Astrocyte of the spinal cord (primary cell): ENCODE data around the gene SMIM27.

Experiments used
- DNase-seq: peaks from one replicate; pipeline ENCODE4 v3.0.0; 2011; ENCODE audit warnings: low read depth, low spot score
- H3K4me3 ChIP-seq: 2 replicates; pipeline ENCODE4 v1.5.1; 2011; ENCODE audit warnings: low read depth, mild to moderate bottlenecking, low read length, moderate library complexity
- in situ Hi-C: cut with HindIII; loops from 2 replicates; pipeline ENCODE4 v1.10.0; 2017; ENCODE audit warnings: low sequenced_read_pairs
- TF ChIP-seq, protein P1 (sequence below): IDR thresholded peaks from 2 replicates; pipeline ENCODE4 v1.5.1; 2012; ENCODE audit warnings: low read depth, mild to moderate bottlenecking, low read length, inconsistent platforms

SMIM27 gene

DNA sequence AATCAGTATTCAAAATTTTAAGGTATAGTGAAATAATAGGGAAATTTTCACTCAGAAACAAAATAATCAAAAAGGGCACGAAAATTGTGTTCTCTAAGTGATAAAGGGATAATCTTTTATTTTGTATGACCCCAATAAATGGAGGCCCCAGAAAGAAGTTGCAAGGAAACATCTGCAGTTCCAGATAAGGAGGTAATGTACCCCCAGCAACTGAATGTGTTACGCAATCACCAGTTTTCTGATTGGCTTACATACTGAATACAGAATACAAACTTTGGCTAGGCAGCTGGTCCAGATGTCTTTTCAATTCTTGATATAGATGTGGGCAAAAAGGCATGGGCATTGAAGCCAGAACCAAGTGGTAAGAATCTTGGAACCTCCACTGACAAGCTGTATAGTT lies 2.0 kb downstream of the SMIM27 start:
- DNase-seq, result no peak
- in situ Hi-C loops, result no loop called here
- TF ChIP-seq, protein P1, sequence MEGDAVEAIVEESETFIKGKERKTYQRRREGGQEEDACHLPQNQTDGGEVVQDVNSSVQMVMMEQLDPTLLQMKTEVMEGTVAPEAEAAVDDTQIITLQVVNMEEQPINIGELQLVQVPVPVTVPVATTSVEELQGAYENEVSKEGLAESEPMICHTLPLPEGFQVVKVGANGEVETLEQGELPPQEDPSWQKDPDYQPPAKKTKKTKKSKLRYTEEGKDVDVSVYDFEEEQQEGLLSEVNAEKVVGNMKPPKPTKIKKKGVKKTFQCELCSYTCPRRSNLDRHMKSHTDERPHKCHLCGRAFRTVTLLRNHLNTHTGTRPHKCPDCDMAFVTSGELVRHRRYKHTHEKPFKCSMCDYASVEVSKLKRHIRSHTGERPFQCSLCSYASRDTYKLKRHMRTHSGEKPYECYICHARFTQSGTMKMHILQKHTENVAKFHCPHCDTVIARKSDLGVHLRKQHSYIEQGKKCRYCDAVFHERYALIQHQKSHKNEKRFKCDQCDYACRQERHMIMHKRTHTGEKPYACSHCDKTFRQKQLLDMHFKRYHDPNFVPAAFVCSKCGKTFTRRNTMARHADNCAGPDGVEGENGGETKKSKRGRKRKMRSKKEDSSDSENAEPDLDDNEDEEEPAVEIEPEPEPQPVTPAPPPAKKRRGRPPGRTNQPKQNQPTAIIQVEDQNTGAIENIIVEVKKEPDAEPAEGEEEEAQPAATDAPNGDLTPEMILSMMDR, result no peak
- no peak overlapping the region for H3K4me3 ChIP-seq

DNA sequence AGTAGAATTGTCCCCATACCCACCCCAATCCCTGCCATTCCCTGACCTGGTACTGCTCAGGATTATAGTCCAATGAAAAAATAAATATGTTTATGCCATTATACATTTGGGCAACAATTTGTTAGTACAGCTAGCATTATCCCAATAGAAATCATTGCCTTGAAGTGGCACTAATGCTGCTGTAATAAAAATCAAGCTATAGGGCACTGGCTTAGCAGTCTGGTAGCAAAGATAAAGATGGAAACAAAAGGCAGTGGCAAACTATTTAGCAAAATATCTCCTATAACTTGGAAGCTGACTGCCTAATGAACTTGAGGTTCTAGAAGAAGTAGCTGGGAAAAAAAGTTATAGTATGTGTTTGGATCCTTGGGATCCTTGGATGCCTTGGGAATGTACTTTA lies 2.5 kb downstream of the SMIM27 start:
- no peak overlapping the region for H3K4me3 ChIP-seq
- in situ Hi-C loops, result no loop called here
- TF ChIP-seq, protein P1, result no peak
- no peak for DNase-seq

DNA sequence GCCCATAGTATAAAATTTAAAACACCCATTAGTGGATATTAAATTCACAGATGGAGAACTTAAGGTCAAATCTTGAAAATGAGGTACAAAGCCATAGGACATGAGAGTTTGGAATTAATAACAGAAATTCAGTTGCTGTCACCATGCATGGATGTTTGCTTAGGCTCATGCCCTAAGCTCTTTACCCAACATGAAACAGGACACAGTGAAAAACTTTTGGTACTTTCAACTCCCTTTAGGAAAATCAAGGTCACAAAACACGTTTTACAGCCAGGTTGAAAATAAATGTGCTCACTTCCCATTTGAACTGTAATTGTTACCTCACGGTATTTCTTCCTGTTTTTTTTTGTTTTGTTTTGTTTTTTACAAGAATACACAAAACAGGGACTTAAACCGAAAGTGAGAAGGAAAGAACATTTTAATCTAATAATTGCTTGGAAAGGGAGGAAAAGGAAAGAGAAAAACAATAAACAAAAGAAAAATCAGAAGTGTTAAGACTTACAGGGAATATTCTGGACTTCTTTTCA lies 6.3 kb downstream of the SMIM27 start:
- in situ Hi-C loops, result no loop called here
- DNase-seq, result no peak
- TF ChIP-seq, protein P1, result no peak
- no peak overlapping the region for H3K4me3 ChIP-seq

DNA sequence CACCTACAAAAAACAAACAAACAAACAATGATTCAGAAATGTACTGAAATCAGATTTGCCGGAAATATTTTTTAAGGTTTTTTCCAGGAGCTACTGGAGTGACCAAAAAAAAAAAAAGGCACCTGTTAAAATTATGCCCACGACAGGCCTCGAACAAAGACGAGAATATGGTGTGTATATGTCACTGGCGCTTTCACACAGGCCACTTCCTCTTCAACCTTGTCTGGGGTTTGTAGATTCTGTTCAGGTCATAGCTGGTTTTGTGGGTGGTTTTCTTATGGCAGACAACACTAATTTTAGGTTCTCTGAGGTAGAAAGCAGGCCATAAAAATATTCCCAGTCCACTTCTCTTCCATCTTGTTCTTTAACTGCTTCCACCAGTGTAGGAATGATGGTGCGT lies 13.8 kb downstream of the SMIM27 start:
- TF ChIP-seq, protein P1, result no peak
- in situ Hi-C loops, result no loop called here
- no peak for DNase-seq
- H3K4me3 ChIP-seq, result no peak overlapping the region

DNA sequence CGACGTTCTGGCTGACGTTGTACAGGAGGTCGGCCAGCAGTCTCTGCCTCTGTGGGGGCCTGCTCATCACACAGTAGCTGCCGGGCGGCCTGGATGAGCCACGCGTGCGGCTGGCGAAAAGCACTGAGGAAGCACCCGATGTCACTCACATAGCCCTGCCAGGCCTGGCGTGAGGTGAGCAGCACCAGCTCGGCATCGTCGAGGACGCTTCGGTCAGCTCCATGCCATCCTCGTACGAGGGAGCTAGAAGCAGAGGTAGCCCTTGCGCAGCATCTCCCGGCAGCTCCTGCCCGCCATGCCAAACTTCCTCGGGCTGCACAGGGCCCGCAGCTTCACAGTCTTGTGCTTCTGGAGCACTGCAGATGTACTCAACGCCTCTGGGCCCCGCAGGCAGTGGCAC lies 14.6 kb downstream of the SMIM27 start:
- in situ Hi-C loops, result no loop called here
- DNase-seq, result no peak
- TF ChIP-seq, protein P1, result no peak
- no peak overlapping the region for H3K4me3 ChIP-seq

DNA sequence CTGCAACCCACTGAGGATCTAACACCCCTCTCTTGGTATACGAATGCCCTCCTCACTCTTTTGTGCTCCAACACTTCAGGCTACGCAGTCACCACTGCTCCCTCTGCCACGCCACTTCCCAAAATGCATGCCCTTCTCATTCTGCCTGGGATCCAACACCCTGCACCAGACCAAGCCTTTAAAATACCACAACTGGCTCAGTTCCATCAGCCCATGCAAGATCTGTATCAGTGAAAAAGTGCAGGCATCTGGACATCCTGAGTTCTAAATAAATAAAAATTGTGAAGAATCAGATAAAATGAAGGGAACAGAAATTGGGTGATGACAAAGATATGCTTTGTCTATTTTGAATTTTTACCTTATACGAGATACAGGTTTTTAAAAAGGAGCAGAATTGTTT lies 18.1 kb downstream of the SMIM27 start:
- H3K4me3 ChIP-seq, result no peak overlapping the region
- TF ChIP-seq, protein P1, result no peak
- no peak for DNase-seq
- in situ Hi-C loops, result no loop called here
